GM23338 (cell line): ENCODE measurements around the gene BACE2. TPM values are rescaled to one million over a fixed set of nuclear protein-coding genes. Genes with fewer than 3 reads are reported as not detected.

Experiments used
- CREB1 ChIP-seq: fragments of 250-450 bp; sonication (Bioruptor Pico); IDR thresholded peaks from 2 replicates; pipeline ENCODE4 v1.5.0; 2020; ENCODE audit warnings: low read depth, mild to moderate bottlenecking, moderate library complexity
- CTCF ChIP-seq, 2 experiments: fragments of 200-600 bp in 1 of 2; sonication (generic) in 1 of 2; conservative IDR thresholded peaks; 2 replicates each; pipeline versions ENCODE4 v1.5.1 to v1.6.1; 2016 to 2017; ENCODE audit warnings: antibody characterized with exemption in 2 of 2, low read depth in 2 of 2, mild to moderate bottlenecking in 2 of 2, moderate library complexity in 1 of 2
- EZH2 ChIP-seq: fragments of 200-600 bp; sonication (generic); IDR thresholded peaks from one replicate; pipeline ENCODE4 v1.8.0; 2017; ENCODE audit warnings: antibody characterized with exemption, mild to moderate bottlenecking, low read depth; ENCODE audit not compliant: unreplicated experiment
- EZH2phosphoT487 ChIP-seq: fragments of 200-600 bp; sonication (generic); IDR thresholded peaks from one replicate; pipeline ENCODE4 v1.8.1; 2018; ENCODE audit warnings: antibody characterized with exemption; ENCODE audit not compliant: unreplicated experiment
- polyA plus RNA-seq: library from polyadenylated mRNA; unstranded; fragments of >200 nt; fragmentation: Nextera tagmentation; extraction: Ambion mirVana; gene quantifications from 2 replicates; pipeline ENCODE4 v1.2.1, GENCODE V29; 2016
- total RNA-seq: library from RNA; depleted of rRNA; stranded (reverse); fragments of >200 nt; shearing (Covaris generic); gene quantifications from 2 replicates; pipeline ENCODE4 v1.2.3, GENCODE V29; 2014
- TF ChIP-seq, protein P1 (sequence below): fragments of 250-450 bp; sonication (Bioruptor Pico); IDR thresholded peaks from 2 replicates; pipeline ENCODE4 v1.5.0; 2020; ENCODE audit warnings: mild to moderate bottlenecking, moderate library complexity
- TF ChIP-seq, protein P2 (sequence below): IDR thresholded peaks from one replicate; pipeline ENCODE4 v1.6.1; 2018; ENCODE audit warnings: antibody characterized with exemption; ENCODE audit not compliant: unreplicated experiment

BACE2 gene
- total and polyA plus RNA-seq, 2 experiments from 2014 or later, result 3.5 to 6.8 TPM

- TF ChIP-seq, protein P1, sequence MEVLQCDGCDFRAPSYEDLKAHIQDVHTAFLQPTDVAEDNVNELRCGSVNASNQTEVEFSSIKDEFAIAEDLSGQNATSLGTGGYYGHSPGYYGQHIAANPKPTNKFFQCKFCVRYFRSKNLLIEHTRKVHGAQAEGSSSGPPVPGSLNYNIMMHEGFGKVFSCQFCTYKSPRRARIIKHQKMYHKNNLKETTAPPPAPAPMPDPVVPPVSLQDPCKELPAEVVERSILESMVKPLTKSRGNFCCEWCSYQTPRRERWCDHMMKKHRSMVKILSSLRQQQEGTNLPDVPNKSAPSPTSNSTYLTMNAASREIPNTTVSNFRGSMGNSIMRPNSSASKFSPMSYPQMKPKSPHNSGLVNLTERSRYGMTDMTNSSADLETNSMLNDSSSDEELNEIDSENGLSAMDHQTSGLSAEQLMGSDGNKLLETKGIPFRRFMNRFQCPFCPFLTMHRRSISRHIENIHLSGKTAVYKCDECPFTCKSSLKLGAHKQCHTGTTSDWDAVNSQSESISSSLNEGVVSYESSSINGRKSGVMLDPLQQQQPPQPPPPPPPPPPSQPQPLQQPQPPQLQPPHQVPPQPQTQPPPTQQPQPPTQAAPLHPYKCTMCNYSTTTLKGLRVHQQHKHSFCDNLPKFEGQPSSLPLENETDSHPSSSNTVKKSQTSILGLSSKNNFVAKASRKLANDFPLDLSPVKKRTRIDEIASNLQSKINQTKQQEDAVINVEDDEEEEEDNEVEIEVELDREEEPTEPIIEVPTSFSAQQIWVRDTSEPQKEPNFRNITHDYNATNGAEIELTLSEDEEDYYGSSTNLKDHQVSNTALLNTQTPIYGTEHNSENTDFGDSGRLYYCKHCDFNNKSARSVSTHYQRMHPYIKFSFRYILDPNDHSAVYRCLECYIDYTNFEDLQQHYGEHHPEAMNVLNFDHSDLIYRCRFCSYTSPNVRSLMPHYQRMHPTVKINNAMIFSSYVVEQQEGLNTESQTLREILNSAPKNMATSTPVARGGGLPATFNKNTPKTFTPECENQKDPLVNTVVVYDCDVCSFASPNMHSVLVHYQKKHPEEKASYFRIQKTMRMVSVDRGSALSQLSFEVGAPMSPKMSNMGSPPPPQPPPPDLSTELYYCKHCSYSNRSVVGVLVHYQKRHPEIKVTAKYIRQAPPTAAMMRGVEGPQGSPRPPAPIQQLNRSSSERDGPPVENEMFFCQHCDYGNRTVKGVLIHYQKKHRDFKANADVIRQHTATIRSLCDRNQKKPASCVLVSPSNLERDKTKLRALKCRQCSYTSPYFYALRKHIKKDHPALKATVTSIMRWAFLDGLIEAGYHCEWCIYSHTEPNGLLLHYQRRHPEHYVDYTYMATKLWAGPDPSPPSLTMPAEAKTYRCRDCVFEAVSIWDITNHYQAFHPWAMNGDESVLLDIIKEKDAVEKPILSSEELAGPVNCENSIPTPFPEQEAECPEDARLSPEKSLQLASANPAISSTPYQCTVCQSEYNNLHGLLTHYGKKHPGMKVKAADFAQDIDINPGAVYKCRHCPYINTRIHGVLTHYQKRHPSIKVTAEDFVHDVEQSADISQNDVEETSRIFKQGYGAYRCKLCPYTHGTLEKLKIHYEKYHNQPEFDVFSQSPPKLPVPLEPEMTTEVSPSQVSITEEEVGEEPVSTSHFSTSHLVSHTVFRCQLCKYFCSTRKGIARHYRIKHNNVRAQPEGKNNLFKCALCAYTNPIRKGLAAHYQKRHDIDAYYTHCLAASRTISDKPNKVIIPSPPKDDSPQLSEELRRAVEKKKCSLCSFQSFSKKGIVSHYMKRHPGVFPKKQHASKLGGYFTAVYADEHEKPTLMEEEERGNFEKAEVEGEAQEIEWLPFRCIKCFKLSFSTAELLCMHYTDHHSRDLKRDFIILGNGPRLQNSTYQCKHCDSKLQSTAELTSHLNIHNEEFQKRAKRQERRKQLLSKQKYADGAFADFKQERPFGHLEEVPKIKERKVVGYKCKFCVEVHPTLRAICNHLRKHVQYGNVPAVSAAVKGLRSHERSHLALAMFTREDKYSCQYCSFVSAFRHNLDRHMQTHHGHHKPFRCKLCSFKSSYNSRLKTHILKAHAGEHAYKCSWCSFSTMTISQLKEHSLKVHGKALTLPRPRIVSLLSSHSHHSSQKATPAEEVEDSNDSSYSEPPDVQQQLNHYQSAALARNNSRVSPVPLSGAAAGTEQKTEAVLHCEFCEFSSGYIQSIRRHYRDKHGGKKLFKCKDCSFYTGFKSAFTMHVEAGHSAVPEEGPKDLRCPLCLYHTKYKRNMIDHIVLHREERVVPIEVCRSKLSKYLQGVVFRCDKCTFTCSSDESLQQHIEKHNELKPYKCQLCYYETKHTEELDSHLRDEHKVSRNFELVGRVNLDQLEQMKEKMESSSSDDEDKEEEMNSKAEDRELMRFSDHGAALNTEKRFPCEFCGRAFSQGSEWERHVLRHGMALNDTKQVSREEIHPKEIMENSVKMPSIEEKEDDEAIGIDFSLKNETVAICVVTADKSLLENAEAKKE, result no peak
- no peak for TF ChIP-seq EZH2
- no peak for TF ChIP-seq EZH2phosphoT487
- TF ChIP-seq CREB1 (CRISPR knock-in tag), result no peak
- no peak for TF ChIP-seq CTCF (conservative IDR thresholded peaks at IDR 0.05; ENCODE audit: low read depth in 2 of 2)
- TF ChIP-seq, protein P2, sequence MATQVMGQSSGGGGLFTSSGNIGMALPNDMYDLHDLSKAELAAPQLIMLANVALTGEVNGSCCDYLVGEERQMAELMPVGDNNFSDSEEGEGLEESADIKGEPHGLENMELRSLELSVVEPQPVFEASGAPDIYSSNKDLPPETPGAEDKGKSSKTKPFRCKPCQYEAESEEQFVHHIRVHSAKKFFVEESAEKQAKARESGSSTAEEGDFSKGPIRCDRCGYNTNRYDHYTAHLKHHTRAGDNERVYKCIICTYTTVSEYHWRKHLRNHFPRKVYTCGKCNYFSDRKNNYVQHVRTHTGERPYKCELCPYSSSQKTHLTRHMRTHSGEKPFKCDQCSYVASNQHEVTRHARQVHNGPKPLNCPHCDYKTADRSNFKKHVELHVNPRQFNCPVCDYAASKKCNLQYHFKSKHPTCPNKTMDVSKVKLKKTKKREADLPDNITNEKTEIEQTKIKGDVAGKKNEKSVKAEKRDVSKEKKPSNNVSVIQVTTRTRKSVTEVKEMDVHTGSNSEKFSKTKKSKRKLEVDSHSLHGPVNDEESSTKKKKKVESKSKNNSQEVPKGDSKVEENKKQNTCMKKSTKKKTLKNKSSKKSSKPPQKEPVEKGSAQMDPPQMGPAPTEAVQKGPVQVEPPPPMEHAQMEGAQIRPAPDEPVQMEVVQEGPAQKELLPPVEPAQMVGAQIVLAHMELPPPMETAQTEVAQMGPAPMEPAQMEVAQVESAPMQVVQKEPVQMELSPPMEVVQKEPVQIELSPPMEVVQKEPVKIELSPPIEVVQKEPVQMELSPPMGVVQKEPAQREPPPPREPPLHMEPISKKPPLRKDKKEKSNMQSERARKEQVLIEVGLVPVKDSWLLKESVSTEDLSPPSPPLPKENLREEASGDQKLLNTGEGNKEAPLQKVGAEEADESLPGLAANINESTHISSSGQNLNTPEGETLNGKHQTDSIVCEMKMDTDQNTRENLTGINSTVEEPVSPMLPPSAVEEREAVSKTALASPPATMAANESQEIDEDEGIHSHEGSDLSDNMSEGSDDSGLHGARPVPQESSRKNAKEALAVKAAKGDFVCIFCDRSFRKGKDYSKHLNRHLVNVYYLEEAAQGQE, result no peak
These were observed 42.6 kb downstream of the BACE2 start (continued) for GRCh38 chr21:41210426-41211059.
